A549 (cell line): ENCODE data around the gene GDF2. TPM values are rescaled to one million over a fixed set of nuclear protein-coding genes. Genes with fewer than 3 reads are reported as not detected.

Experiments used
- ATAC-seq, 2 experiments: fragments of 200-7000 bp in 1 of 2; fragments of >200 bp in 1 of 2; cut with Nextera tagmentation in 1 of 2; cut with Tn5 transposase in 1 of 2; 3 replicates each; pipeline versions ENCODE4 v1.8.0 to v1.9.1; 2018 to 2020; ENCODE audit warnings: mild to moderate bottlenecking in 1 of 2, moderate library complexity in 1 of 2
- CTCF ChIA-PET: fragments of 300-600 bp; sonication (Branson Sonifier 250); formaldehyde crosslinking; extraction: SDS; loops from one replicate; lab custom pipeline; 2021; ENCODE audit warnings: antibody characterized with exemption, inconsistent platforms; lab: Yijun Ruan, JAX
- POLR2A ChIA-PET: fragments of 350-600 bp; formaldehyde crosslinking; extraction: SDS; loops from one replicate; lab custom pipeline; 2021; ENCODE audit warnings: antibody characterized with exemption, inconsistent platforms; lab: Yijun Ruan, JAX
- DNase-seq, 2 experiments: peaks; one replicate each; pipeline versions ENCODE4 v3.0.0 to v3.0.0-alpha.2; 2011 to 2016; ENCODE audit warnings: low read depth in 1 of 2, low spot score in 1 of 2
- FAIRE-seq: peaks from 2 replicates; lab custom pipeline; 2011; peaks lifted over from hg19 to GRCh38; lab: Jason Lieb, UNC
- H3K27ac ChIP-seq, 2 experiments: fragments of >200 bp; sonication (Bioruptor Twin); formaldehyde crosslinking; 3 replicates each; pipeline ENCODE4 v1.5.1; 2016 to 2017
- H3K4me1 ChIP-seq: fragments of >200 bp; sonication (Bioruptor Twin); formaldehyde crosslinking; 3 replicates; pipeline ENCODE4 v1.6.1; 2016
- H3K4me2 ChIP-seq: fragments of >200 bp; sonication (Bioruptor Twin); formaldehyde crosslinking; 3 replicates; pipeline ENCODE4 v1.6.1; 2016
- H3K4me3 ChIP-seq: fragments of >200 bp; sonication (Bioruptor Twin); formaldehyde crosslinking; 3 replicates; pipeline ENCODE4 v1.5.1; 2016
- H3K9me3 ChIP-seq: fragments of >200 bp; sonication (Bioruptor Twin); formaldehyde crosslinking; 3 replicates; pipeline ENCODE4 v1.6.1; 2016
- CBX8 ChIP-seq: fragments of 200-600 bp; sonication (generic); IDR thresholded peaks from 2 replicates; pipeline ENCODE4 v1.6.1; 2016
- CEBPB ChIP-seq, 2 experiments: fragments of >200 bp in 1 of 2; sonication (Bioruptor Twin) in 1 of 2; formaldehyde crosslinking in 1 of 2; IDR thresholded peaks; 2 replicates each; pipeline ENCODE4 v1.6.1; 2012 to 2016
- EHF ChIP-seq: fragments of 250-450 bp; sonication (Bioruptor Pico); IDR thresholded peaks from 2 replicates; pipeline ENCODE4 v1.5.0; 2020; ENCODE audit warnings: mild to moderate bottlenecking
- FOSL2 ChIP-seq, 2 experiments: fragments of 450-650 bp in 1 of 2; fragments of >200 bp in 1 of 2; sonication (Bioruptor Twin) in 1 of 2; formaldehyde crosslinking; IDR thresholded peaks; 2 replicates each; pipeline versions ENCODE4 v1.5.0 to v1.6.1; 2016 to 2020; ENCODE audit warnings: mild to moderate bottlenecking in 1 of 2, moderate library complexity in 1 of 2
- GATA3 ChIP-seq: IDR thresholded peaks from 2 replicates; pipeline ENCODE4 v1.6.1; 2012; ENCODE audit warnings: borderline replicate concordance
- HDAC2 ChIP-seq: fragments of 200-600 bp; sonication (generic); IDR thresholded peaks from 2 replicates; pipeline ENCODE4 v1.6.1; 2016
- HEYL ChIP-seq: fragments of 250-450 bp; sonication (Bioruptor Pico); IDR thresholded peaks from 2 replicates; pipeline ENCODE4 v1.8.0; 2021; ENCODE audit warnings: mild to moderate bottlenecking, moderate library complexity
- HOXB13 ChIP-seq: fragments of 250-450 bp; sonication (Bioruptor Pico); IDR thresholded peaks from 2 replicates; pipeline ENCODE4 v1.5.0; 2020; ENCODE audit warnings: low read depth, mild to moderate bottlenecking, moderate library complexity
- HOXB5 ChIP-seq: fragments of 250-450 bp; sonication (Bioruptor Pico); IDR thresholded peaks from 2 replicates; pipeline ENCODE4 v1.5.0; 2020; ENCODE audit warnings: mild to moderate bottlenecking, moderate library complexity
- JUNB ChIP-seq: fragments of >200 bp; sonication (Bioruptor Twin); formaldehyde crosslinking; IDR thresholded peaks from 2 replicates; pipeline ENCODE4 v1.6.1; 2016
- MAZ ChIP-seq: fragments of 150-350 bp; IDR thresholded peaks from 2 replicates; pipeline ENCODE4 v1.6.1; 2014; ENCODE audit warnings: antibody characterized with exemption, low read depth, low read length, borderline replicate concordance
- PHF8 ChIP-seq: fragments of 200-600 bp; sonication (generic); IDR thresholded peaks from 2 replicates; pipeline ENCODE4 v1.6.1; 2016; ENCODE audit warnings: low read depth, mild to moderate bottlenecking, antibody characterized with exemption, moderate library complexity, borderline replicate concordance
- SMC3 ChIP-seq: fragments of >200 bp; sonication (Bioruptor Twin); formaldehyde crosslinking; IDR thresholded peaks from 3 replicates; pipeline ENCODE4 v1.6.1; 2018; ENCODE audit warnings: inconsistent platforms
- TP53 ChIP-seq: fragments of 250-450 bp; sonication (Bioruptor Pico); IDR thresholded peaks from 2 replicates; pipeline ENCODE4 v1.5.0; 2021; ENCODE audit warnings: mild to moderate bottlenecking, moderate library complexity
- WGBS: methylation state at CpG from one replicate; pipeline ENCODE4 v1.1.6; 2017; ENCODE audit errors: missing lambda C conversion rate; 5-methylcytosine and 5-hydroxymethylcytosine counted together
- polyA plus RNA-seq, 4 experiments: library from polyadenylated mRNA; depleted of rRNA in 3 of 4; stranded (reverse); fragments of >200 nt; fragmentation: RNase III in 1 of 4; extraction: RNeasy Plus Mini Kit Qiagen cat#74134 plus additional on column Dnase treatment in 1 of 4; gene quantifications; 2 replicates in 3 of 4; 3 replicates in 1 of 4; pipeline ENCODE4 v1.2.3, GENCODE V29; 2011 to 2017
- TF ChIP-seq, protein P1 (sequence below): IDR thresholded peaks from 2 replicates; pipeline ENCODE4 v1.6.1; 2012
- TF ChIP-seq, protein P2 (sequence below): fragments of 200-600 bp; sonication (generic); IDR thresholded peaks from 2 replicates; pipeline ENCODE4 v1.6.1; 2016; ENCODE audit warnings: antibody characterized with exemption, mild to moderate bottlenecking, moderate library complexity

Gene GDF2
- polyA plus RNA-seq, 2 of the 4 experiments (the other 2 are of a cell fraction) = not detected

DNA sequence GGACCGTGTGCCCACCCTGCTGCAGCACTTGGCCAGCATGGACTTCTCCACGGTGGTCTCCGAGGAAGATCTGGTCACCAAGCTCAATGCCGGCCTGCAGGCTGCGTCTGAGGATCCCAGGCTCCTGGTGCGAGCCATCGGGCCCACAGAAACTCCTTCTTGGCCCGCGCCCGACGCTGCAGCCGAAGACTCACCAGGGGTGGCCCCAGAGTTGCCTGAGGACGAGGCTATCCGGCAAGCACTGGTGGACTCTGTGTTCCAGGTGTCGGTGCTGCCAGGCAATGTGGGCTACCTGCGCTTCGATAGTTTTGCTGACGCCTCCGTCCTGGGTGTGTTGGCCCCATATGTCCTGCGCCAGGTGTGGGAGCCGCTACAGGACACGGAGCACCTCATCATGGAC is 27.3 kb downstream of the GDF2 start:
- TF ChIP-seq HEYL (CRISPR knock-in tag) (no peak), CBX8 (no peak), JUNB (no peak), HOXB5 (CRISPR knock-in tag) (no peak)
- TF ChIP-seq, protein P1, sequence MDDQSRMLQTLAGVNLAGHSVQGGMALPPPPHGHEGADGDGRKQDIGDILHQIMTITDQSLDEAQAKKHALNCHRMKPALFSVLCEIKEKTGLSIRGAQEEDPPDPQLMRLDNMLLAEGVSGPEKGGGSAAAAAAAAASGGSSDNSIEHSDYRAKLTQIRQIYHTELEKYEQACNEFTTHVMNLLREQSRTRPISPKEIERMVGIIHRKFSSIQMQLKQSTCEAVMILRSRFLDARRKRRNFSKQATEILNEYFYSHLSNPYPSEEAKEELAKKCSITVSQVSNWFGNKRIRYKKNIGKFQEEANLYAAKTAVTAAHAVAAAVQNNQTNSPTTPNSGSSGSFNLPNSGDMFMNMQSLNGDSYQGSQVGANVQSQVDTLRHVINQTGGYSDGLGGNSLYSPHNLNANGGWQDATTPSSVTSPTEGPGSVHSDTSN = no peak
- TF ChIP-seq, protein P2, sequence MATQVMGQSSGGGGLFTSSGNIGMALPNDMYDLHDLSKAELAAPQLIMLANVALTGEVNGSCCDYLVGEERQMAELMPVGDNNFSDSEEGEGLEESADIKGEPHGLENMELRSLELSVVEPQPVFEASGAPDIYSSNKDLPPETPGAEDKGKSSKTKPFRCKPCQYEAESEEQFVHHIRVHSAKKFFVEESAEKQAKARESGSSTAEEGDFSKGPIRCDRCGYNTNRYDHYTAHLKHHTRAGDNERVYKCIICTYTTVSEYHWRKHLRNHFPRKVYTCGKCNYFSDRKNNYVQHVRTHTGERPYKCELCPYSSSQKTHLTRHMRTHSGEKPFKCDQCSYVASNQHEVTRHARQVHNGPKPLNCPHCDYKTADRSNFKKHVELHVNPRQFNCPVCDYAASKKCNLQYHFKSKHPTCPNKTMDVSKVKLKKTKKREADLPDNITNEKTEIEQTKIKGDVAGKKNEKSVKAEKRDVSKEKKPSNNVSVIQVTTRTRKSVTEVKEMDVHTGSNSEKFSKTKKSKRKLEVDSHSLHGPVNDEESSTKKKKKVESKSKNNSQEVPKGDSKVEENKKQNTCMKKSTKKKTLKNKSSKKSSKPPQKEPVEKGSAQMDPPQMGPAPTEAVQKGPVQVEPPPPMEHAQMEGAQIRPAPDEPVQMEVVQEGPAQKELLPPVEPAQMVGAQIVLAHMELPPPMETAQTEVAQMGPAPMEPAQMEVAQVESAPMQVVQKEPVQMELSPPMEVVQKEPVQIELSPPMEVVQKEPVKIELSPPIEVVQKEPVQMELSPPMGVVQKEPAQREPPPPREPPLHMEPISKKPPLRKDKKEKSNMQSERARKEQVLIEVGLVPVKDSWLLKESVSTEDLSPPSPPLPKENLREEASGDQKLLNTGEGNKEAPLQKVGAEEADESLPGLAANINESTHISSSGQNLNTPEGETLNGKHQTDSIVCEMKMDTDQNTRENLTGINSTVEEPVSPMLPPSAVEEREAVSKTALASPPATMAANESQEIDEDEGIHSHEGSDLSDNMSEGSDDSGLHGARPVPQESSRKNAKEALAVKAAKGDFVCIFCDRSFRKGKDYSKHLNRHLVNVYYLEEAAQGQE = no peak
- WGBS = 85% methylated on average over 21 of the region's 22 CpGs
- ChIA-PET POLR2A (no interaction called here), CTCF (interaction anchor here (1.1 to 2.5 kb wide), 2 partner anchors 9 to 30 kb away, joined by 3 to 12 read pairs; no protein-coding TSS in a partner anchor)
- H3K9me3 ChIP-seq = no peaks in the 10 kb centered on the region
- no peak overlapping the region for H3K4me2 ChIP-seq
- DNase-seq = no peak
- H3K4me1 ChIP-seq = no peaks in the 10 kb centered on the region
- H3K27ac ChIP-seq = no peak overlapping the region
- no peak overlapping the region for H3K4me3 ChIP-seq
- ATAC-seq = no peak
- FAIRE-seq = no peak

DNA sequence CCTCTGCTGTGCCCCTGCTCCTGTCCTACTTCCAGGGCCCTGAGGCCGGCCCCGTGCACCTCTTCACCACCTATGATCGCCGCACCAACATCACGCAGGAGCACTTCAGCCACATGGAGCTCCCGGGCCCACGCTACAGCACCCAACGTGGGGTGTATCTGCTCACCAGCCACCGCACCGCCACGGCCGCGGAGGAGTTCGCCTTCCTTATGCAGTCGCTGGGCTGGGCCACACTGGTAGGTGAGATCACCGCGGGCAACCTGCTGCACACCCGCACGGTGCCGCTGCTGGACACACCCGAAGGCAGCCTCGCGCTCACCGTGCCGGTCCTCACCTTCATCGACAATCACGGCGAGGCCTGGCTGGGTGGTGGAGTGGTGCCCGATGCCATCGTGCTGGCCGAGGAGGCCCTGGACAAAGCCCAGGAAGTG is 27.7 kb downstream of the GDF2 start:
- CTCF ChIA-PET = interaction anchor here (2.5 kb wide), 1 partner anchor 10 kb away, joined by 12 read pairs; no protein-coding TSS in a partner anchor
- no peak for FAIRE-seq
- TF ChIP-seq SMC3 (no peak), EHF (CRISPR knock-in tag) (no peak), FOSL2 (IDR thresholded peaks at IDR 0.05) (no peak), FOSL2 (CRISPR knock-in tag; IDR thresholded peaks at IDR 0.05) (no peak), MAZ (no peak), GATA3 (no peak), HOXB13 (CRISPR knock-in tag) (no peak)
- no peak overlapping the region for H3K4me3 ChIP-seq
- no peak for DNase-seq
- 85% methylated on average over 16 of the region's 31 CpGs for WGBS
- no peaks in the 10 kb centered on the region for H3K4me1 ChIP-seq
- POLR2A ChIA-PET = no interaction called here
- H3K27ac ChIP-seq = no peak overlapping the region
- no peak overlapping the region for H3K4me2 ChIP-seq
- H3K9me3 ChIP-seq = no peaks in the 10 kb centered on the region
- no peak for ATAC-seq

DNA sequence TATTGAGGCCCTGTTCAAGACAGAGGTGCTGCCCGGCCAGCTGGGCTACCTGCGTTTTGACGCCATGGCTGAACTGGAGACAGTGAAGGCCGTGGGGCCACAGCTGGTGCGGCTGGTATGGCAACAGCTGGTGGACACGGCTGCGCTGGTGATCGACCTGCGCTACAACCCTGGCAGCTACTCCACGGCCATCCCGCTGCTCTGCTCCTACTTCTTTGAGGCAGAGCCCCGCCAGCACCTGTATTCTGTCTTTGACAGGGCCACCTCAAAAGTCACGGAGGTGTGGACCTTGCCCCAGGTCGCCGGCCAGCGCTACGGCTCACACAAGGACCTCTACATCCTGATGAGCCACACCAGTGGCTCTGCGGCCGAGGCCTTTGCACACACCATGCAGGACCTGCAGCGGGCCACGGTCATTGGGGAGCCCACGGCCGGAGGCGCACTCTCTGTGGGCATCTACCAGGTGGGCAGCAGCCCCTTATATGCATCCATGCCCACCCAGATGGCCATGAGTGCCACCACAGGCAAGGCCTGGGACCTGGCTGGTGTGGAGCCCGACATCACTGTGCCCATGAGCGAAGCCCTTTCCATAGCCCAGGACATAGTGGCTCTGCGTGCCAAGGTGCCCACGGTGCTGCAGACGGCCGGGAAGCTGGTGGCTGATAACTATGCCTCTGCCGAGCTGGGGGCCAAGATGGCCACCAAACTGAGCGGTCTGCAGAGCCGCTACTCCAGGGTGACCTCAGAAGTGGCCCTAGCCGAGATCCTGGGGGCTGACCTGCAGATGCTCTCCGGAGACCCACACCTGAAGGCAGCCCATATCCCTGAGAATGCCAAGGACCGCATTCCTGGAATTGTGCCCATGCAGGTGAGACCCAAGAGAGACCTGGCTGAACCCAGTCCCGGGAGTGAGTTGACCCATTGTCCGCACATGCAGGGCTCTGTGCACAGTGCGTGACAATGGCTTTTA is 28.7 kb downstream of the GDF2 start:
- POLR2A ChIA-PET = no interaction called here
- ATAC-seq (no peak), FAIRE-seq (no peak)
- no peak overlapping the region for H3K4me2 ChIP-seq
- CTCF ChIA-PET = interaction anchor here (1.1 to 2.5 kb wide), 4 partner anchors 10 to 326 kb away, joined by 3 to 16 read pairs (median 8); no protein-coding TSS in a partner anchor
- no peak for TF ChIP-seq PHF8
- TF ChIP-seq TP53 (CRISPR knock-in tag) = no peak
- no peak for TF ChIP-seq CEBPB (IDR thresholded peaks at IDR 0.05)
- TF ChIP-seq FOSL2 (IDR thresholded peaks at IDR 0.05) = no peak
- TF ChIP-seq FOSL2 (CRISPR knock-in tag; IDR thresholded peaks at IDR 0.05) = no peak
- TF ChIP-seq HDAC2 = no peak
- TF ChIP-seq, all 56 proteins: peak for 0
- no peak overlapping the region for H3K4me3 ChIP-seq
- no peak overlapping the region for H3K27ac ChIP-seq
- H3K4me1 ChIP-seq = no peaks in the 10 kb centered on the region
- H3K9me3 ChIP-seq = no peaks in the 10 kb centered on the region
- DNase-seq = no peak
- 78% methylated on average over 31 of the region's 39 CpGs for WGBS
